GM18951 (cell line): ENCODE data around the gene GMDS.

Source experiments
- POLR2A ChIP-seq: IDR thresholded peaks from 4 replicates; pipeline ENCODE4 v1.6.1; 2011; ENCODE audit warnings: mild to moderate bottlenecking; ENCODE audit not compliant: insufficient read length, insufficient read depth; ENCODE audit errors: extremely low read depth
- in situ Hi-C: fragments of 300-500 bp; cut with MboI; formaldehyde crosslinking; loops from one replicate; pipeline ENCODE4 v1.12.0; 2022; ENCODE audit warnings: low sequenced_read_pairs, mixed read lengths, inconsistent platforms; ENCODE audit not compliant: unreplicated experiment

GMDS gene

GRCh38 chr6:1749041-1749440 lies 496.4 kb downstream of the GMDS start:
- in situ Hi-C loops: no loop called here
- TF ChIP-seq POLR2A: no peak

GRCh38 chr6:1747531-1747930 lies 497.9 kb downstream of the GMDS start:
- no peak for TF ChIP-seq POLR2A
- in situ Hi-C loops: no loop called here

- TF ChIP-seq POLR2A: no peak
- in situ Hi-C loops: no loop called here
Observed at GRCh38 chr6:1747003-1747402, 498.4 kb downstream of the GMDS start.

- in situ Hi-C loops: no loop called here
- no peak for TF ChIP-seq POLR2A
Observed at GRCh38 chr6:1745814-1746213, 499.6 kb downstream of the GMDS start.

- TF ChIP-seq POLR2A: no peak
- in situ Hi-C loops: no loop called here
Observed at GRCh38 chr6:1744543-1744942, 500.9 kb downstream of the GMDS start.

GRCh38 chr6:1739680-1740079 lies 505.7 kb downstream of the GMDS start:
- no peak for TF ChIP-seq POLR2A
- in situ Hi-C loops: no loop called here

- TF ChIP-seq POLR2A: no peak
- in situ Hi-C loops: no loop called here
Observed at GRCh38 chr6:1739220-1739619, 506.2 kb downstream of the GMDS start.

GRCh38 chr6:1738558-1739081 lies 506.8 kb downstream of the GMDS start:
- no peak for TF ChIP-seq POLR2A
- in situ Hi-C loops: no loop called here

GRCh38 chr6:1737463-1738311 lies 507.7 kb downstream of the GMDS start:
- no peak for TF ChIP-seq POLR2A
- in situ Hi-C loops: no loop called here

GRCh38 chr6:1736346-1737105 lies 508.9 kb downstream of the GMDS start:
- in situ Hi-C loops: no loop called here
- no peak for TF ChIP-seq POLR2A

- in situ Hi-C loops: no loop called here
- no peak for TF ChIP-seq POLR2A
Observed at GRCh38 chr6:1735239-1735803, 510.1 kb downstream of the GMDS start.

GRCh38 chr6:1730882-1731281 lies 514.5 kb downstream of the GMDS start:
- no peak for TF ChIP-seq POLR2A
- in situ Hi-C loops: no loop called here

- no peak for TF ChIP-seq POLR2A
- in situ Hi-C loops: no loop called here
Observed at GRCh38 chr6:1729750-1730140, 515.7 kb downstream of the GMDS start.
